Activated naive CD4-positive, alpha-beta T cell treated with anti-CD3 and anti-CD28 coated beads, Interleukin-2, amount 10 ng/mL, durations not matched to agents 7 days and 5 days (primary cell): ENCODE measurements around the gene TMEM132D.

Experiments
- CTCF ChIA-PET: fragments of 350-600 bp; sonication (Branson Sonifier 250); formaldehyde crosslinking; loops from one replicate; lab custom pipeline; 2021; ENCODE audit warnings: antibody characterized with exemption; lab: Charles Lee
- DNase-seq: peaks from one replicate; pipeline ENCODE4 v3.0.0-alpha.2; 2020
- H3K27ac Mint-ChIP-seq: one replicate; pipeline ENCODE4 v1.8.0; 2021; ENCODE audit warnings: mild to moderate bottlenecking, moderate library complexity, mixed read lengths
- H3K27me3 Mint-ChIP-seq: one replicate; pipeline ENCODE4 v1.8.0; 2021; ENCODE audit warnings: mild to moderate bottlenecking, mixed read lengths
- H3K36me3 Mint-ChIP-seq: one replicate; pipeline ENCODE4 v1.8.0; 2021; ENCODE audit warnings: mixed read lengths
- H3K4me1 Mint-ChIP-seq: one replicate; pipeline ENCODE4 v1.8.0; 2021; ENCODE audit warnings: mixed read lengths
- H3K4me3 Mint-ChIP-seq: one replicate; pipeline ENCODE4 v1.8.0; 2021; ENCODE audit warnings: mild to moderate bottlenecking, moderate library complexity, mixed read lengths
- H3K9me3 Mint-ChIP-seq: one replicate; pipeline ENCODE4 v1.8.0; 2021; ENCODE audit warnings: mixed read lengths

Gene TMEM132D

DNA sequence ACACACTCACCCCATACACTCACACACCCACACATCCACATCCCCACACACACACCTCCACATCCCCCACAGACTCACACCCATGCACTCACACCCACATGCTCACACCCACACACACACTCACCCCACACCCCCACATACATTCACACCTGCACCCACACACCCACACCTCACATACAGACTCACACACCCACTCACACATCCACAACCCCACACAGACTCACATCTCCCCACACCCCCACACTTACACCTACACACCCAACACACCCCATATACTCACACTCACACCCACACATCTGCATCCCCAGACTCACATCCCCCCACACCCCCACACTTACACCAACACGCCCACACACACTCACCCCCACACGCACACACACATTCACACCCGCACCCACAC is 878.8 kb downstream of the TMEM132D start:
- no peak for DNase-seq
- Mint-ChIP-seq H3K36me3 (no peaks in the 10 kb centered on the region), H3K4me1 (no peaks in the 10 kb centered on the region), H3K27ac (no peak overlapping the region), H3K27me3 (no peaks in the 10 kb centered on the region), H3K9me3 (peaks cover 12% of the 10 kb centered on the region), H3K4me3 (no peak overlapping the region)
- CTCF ChIA-PET: no interaction called here
